Ishikawa (cell line): ENCODE measurements around the gene E2F2.

ENCODE experiments used
- CEBPB ChIP-seq: IDR thresholded peaks from 2 replicates; pipeline ENCODE4 v1.6.1; 2012
- CREB1 ChIP-seq: IDR thresholded peaks from 2 replicates; pipeline ENCODE4 v1.6.1; 2012; ENCODE audit warnings: low read depth
- EGR1 ChIP-seq: IDR thresholded peaks from 2 replicates; pipeline ENCODE4 v1.6.1; 2012
- EP300 ChIP-seq: IDR thresholded peaks from 2 replicates; pipeline ENCODE4 v1.6.1; 2012; ENCODE audit warnings: borderline replicate concordance
- FOXM1 ChIP-seq: IDR thresholded peaks from 2 replicates; pipeline ENCODE4 v1.6.1; 2012; ENCODE audit warnings: low read depth, borderline replicate concordance
- NFIC ChIP-seq: IDR thresholded peaks from 2 replicates; pipeline ENCODE4 v1.6.1; 2012
- RAD21 ChIP-seq: IDR thresholded peaks from 2 replicates; pipeline ENCODE4 v1.6.1; 2012; ENCODE audit warnings: low read depth
- TAF1 ChIP-seq: IDR thresholded peaks from 2 replicates; pipeline ENCODE4 v1.6.1; 2012; ENCODE audit warnings: low read depth, mild to moderate bottlenecking
- TCF12 ChIP-seq: IDR thresholded peaks from 2 replicates; pipeline ENCODE4 v1.6.1; 2012; ENCODE audit warnings: low read depth
- TEAD4 ChIP-seq: IDR thresholded peaks from 2 replicates; pipeline ENCODE4 v1.6.1; 2012
- YY1 ChIP-seq: IDR thresholded peaks from 2 replicates; pipeline ENCODE4 v1.6.1; 2012; ENCODE audit warnings: low read depth
- ZBTB7A ChIP-seq: IDR thresholded peaks from 2 replicates; pipeline ENCODE4 v1.6.1; 2012; ENCODE audit warnings: low read depth
- TF ChIP-seq, protein P1 (sequence below): IDR thresholded peaks from 2 replicates; pipeline ENCODE4 v1.6.1; 2012
- TF ChIP-seq, protein P2 (sequence below): IDR thresholded peaks from 2 replicates; pipeline ENCODE4 v1.6.1; 2012; ENCODE audit warnings: low read depth, mild to moderate bottlenecking
- TF ChIP-seq, protein P3 (sequence below): IDR thresholded peaks from 2 replicates; pipeline ENCODE4 v1.6.1; 2012

Gene E2F2

DNA sequence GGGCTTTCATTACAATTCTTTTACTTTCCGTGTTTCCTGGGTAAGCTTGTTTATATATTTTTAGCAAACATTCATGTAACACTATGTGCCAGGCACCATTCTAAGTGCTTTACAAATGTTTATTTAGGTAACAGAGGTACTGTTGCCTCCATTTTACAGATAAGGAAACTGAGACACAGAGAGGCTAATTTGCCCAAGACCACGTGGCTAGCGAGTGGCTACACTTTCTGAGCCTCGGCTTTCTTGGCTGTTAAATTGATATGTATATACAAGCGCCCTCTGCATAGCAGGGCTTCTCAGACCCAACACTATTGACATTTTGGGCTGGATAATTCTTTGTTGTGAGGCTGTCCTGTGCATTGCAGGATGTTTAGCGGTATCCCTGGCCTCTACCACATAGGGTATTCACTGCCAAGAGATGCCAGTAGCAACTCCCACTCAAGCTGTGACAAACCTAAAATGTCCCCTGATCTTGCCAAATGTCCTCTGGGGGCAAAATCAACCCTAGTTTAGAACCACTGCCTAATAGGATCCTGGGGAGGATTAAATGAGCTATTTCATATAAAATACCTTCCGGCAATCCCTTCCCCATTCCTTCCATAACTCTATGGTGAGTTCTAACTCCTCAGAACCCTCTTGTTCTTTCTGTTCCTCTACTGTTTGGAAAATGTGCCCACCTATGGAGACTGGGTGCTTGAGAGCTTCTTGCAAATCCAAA, 45.5 kb upstream of the E2F2 start:
- TF ChIP-seq CREB1 (no peak), CEBPB (no peak), EP300 (no peak), TCF12 (no peak), TAF1 (no peak), ZBTB7A (no peak), EGR1 (no peak), FOXM1 (no peak), YY1 (no peak), NFIC (no peak), RAD21 (no peak), TEAD4 (no peak)
- TF ChIP-seq, protein P1, sequence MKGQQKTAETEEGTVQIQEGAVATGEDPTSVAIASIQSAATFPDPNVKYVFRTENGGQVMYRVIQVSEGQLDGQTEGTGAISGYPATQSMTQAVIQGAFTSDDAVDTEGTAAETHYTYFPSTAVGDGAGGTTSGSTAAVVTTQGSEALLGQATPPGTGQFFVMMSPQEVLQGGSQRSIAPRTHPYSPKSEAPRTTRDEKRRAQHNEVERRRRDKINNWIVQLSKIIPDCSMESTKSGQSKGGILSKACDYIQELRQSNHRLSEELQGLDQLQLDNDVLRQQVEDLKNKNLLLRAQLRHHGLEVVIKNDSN, result no peak
- TF ChIP-seq, protein P2, sequence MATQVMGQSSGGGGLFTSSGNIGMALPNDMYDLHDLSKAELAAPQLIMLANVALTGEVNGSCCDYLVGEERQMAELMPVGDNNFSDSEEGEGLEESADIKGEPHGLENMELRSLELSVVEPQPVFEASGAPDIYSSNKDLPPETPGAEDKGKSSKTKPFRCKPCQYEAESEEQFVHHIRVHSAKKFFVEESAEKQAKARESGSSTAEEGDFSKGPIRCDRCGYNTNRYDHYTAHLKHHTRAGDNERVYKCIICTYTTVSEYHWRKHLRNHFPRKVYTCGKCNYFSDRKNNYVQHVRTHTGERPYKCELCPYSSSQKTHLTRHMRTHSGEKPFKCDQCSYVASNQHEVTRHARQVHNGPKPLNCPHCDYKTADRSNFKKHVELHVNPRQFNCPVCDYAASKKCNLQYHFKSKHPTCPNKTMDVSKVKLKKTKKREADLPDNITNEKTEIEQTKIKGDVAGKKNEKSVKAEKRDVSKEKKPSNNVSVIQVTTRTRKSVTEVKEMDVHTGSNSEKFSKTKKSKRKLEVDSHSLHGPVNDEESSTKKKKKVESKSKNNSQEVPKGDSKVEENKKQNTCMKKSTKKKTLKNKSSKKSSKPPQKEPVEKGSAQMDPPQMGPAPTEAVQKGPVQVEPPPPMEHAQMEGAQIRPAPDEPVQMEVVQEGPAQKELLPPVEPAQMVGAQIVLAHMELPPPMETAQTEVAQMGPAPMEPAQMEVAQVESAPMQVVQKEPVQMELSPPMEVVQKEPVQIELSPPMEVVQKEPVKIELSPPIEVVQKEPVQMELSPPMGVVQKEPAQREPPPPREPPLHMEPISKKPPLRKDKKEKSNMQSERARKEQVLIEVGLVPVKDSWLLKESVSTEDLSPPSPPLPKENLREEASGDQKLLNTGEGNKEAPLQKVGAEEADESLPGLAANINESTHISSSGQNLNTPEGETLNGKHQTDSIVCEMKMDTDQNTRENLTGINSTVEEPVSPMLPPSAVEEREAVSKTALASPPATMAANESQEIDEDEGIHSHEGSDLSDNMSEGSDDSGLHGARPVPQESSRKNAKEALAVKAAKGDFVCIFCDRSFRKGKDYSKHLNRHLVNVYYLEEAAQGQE, result no peak
- TF ChIP-seq, protein P3, sequence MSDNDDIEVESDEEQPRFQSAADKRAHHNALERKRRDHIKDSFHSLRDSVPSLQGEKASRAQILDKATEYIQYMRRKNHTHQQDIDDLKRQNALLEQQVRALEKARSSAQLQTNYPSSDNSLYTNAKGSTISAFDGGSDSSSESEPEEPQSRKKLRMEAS, result no peak

DNA sequence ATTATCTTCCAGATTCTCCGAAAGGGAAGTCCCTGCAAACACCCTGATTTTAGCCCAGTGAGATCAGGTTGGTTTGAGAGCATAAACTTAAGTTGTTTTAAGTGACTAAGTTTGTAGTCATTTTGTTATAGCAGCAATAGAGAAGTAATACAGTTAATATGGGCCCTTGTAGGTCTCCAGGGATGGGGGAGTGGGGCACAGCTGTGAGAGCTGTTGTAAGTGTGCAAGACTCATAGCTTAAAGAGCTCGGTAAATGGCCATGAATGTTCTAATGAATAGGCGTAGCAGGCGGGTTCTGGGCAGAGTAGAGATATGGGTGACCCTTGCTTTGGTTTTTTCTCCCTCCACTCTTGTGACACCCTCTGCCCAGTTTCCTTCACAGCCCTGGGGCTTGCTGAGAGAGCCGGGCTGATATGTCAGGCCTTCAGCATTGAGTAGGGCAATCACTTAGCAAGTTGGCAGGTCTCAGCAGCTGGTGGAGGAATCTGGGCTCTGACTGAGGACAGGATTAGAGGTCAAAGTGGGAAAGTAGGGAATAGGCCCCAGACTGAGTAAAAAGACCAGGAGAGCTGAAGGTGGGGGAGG, 44.3 kb upstream of the E2F2 start:
- TF ChIP-seq, protein P1, result no peak
- no peak for TF ChIP-seq TCF12
- no peak for TF ChIP-seq YY1
- no peak for TF ChIP-seq CEBPB
- TF ChIP-seq EGR1, result no peak
- no peak for TF ChIP-seq TAF1
- no peak for TF ChIP-seq EP300
- no peak for TF ChIP-seq ZBTB7A
- TF ChIP-seq NFIC, result no peak
- TF ChIP-seq, protein P2, result no peak
- TF ChIP-seq RAD21, result no peak
- TF ChIP-seq, protein P3, result no peak
- TF ChIP-seq TEAD4, result no peak
- no peak for TF ChIP-seq FOXM1

DNA sequence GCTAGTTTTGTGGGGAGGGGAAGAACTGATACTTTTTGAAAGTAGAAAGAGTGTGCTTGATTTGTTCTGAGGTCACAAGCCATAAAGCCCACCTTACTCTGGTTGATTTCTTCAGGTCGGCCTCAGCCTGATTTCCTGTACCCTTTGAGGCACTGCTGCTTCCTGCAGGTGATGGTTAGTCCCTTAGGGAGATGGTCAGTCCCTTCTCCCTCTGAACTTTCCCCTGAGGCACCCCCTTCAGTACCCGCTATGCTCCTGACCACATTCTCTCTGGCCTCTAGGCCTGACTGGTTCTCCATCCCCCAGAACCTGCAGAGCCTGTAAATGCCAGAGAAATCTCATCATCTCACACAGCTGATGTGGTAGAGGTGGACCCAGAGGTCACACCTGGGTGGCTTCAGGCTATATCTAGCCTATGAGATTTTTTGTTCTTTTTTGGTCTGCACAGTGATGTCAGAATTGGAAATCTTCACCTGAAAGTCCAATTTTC, 43.3 kb upstream of the E2F2 start:
- no peak for TF ChIP-seq TCF12
- TF ChIP-seq, protein P2, result no peak
- TF ChIP-seq EGR1, result no peak

DNA sequence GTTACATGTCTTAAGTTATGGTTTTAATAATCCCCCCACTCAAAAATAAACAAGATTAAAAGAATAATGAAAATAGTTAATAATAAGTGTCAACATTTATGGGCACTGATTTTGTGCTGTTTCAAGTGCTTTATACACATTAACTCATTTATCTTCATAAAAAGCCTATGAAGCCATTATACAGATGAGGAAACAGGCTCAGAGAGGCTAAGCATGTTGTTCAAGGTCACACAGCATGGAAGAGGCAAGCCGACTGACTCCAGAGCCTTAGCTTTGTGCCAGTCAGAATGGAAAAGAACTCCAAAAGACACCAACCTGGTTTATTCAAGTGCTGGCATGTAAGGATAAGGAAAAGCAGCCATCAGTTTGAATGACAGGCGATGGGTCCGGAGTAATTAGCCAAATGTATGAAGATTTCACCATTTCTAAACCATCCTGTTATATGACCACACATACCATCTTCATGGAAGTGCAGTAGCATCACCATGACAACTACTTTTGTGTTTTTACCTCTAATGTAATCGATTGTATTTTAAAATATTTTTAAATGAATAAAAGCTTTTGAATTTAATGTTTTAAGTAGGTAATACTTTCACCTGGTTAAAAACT, 42.6 kb upstream of the E2F2 start:
- TF ChIP-seq FOXM1 (no peak), EGR1 (no peak), TEAD4 (no peak), NFIC (no peak), TCF12 (no peak), RAD21 (no peak), ZBTB7A (no peak), EP300 (no peak), TAF1 (no peak), YY1 (no peak), CREB1 (no peak), CEBPB (no peak)
- TF ChIP-seq, protein P1, result no peak
- TF ChIP-seq, protein P2, result no peak
- TF ChIP-seq, protein P3, result no peak
